Muscle layer of colon (tissue), 2 donors: ENCODE results near the gene ATG10.
"Not testable (repeated sequence)": the region's sequence is repeated elsewhere in the genome, so short reads cannot be mapped to it uniquely, and the experiment has no call there.

ENCODE experiments used
- H3K27ac ChIP-seq: one replicate; pipeline ENCODE4 v1.7.0; 2013; ENCODE audit warnings: low read depth, mild to moderate bottlenecking, low read length, moderate library complexity
- H3K27me3 ChIP-seq, 2 donors: one replicate each; pipeline ENCODE4 v1.7.0; 2013; ENCODE audit warnings: low read length in 2 of 2, mild to moderate bottlenecking in 2 of 2; ENCODE audit not compliant: insufficient read depth in 2 of 2, control insufficient read depth in 1 of 2
- H3K36me3 ChIP-seq: one replicate; pipeline ENCODE4 v1.7.0; 2013; ENCODE audit warnings: mild to moderate bottlenecking, low read length; ENCODE audit not compliant: insufficient read depth
- H3K4me1 ChIP-seq: one replicate; pipeline ENCODE4 v1.7.0; 2013; ENCODE audit warnings: mild to moderate bottlenecking, low read length; ENCODE audit not compliant: insufficient read depth
- H3K4me3 ChIP-seq, 2 donors: one replicate each; pipeline ENCODE4 v1.7.0; 2013; ENCODE audit warnings: low read length in 2 of 2, low read depth in 1 of 2, mild to moderate bottlenecking in 1 of 2, moderate library complexity in 1 of 2
- H3K9ac ChIP-seq: one replicate; pipeline ENCODE4 v1.7.0; 2013; ENCODE audit warnings: low read length
- H3K9me3 ChIP-seq: one replicate; pipeline ENCODE4 v1.7.0; 2013; ENCODE audit warnings: mild to moderate bottlenecking, low read length
- donor health status: abdominal sarcoma.
- donor health status: Adenocarcinoma of cecum.

ATG10 gene

DNA sequence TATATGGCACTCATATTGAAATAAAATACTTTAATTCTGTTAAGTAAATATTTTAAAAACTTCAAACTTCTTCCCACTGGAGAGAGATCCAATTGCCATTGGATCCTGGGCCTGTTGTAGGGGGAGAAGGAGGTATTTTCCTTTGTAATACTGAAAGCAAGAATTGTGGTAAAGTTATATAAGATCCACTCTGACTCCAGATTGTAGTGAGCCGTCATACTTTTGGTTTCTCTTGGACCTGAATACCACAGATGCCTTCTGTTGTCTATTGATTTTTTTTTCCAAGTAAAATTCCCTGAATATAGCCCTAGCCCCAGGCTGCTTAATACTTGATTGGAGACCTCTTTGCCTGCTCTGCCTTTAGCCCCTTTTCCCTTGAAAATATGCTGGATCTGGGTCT lies 86.9 kb downstream of the ATG10 start:
- no peak overlapping the region for H3K27ac ChIP-seq
- H3K27me3 ChIP-seq, result no peaks in the 10 kb centered on the region
- H3K4me3 ChIP-seq, result no peak overlapping the region
- H3K36me3 ChIP-seq, result no peaks in the 10 kb centered on the region
- no peak overlapping the region for H3K9ac ChIP-seq
- no peaks in the 10 kb centered on the region for H3K9me3 ChIP-seq
- no peaks in the 10 kb centered on the region for H3K4me1 ChIP-seq

DNA sequence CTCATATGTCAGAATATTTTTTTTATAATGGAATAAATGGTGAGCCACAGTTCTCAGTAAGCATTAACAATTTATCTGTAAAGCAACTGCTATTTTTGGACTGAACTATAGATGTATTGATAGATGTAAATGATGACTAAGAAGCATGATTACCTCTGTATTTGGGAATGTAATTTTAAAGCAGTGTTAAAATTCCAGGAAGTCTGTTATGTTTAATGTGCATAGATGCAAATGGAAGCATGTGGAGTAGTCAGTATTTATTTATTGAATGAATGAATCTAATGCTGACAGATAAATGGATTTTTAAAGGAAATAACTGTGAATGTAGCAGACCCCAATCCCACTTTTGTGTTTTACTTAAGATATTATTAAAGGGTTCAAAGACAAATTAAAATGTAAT lies 95.0 kb downstream of the ATG10 start:
- no peaks in the 10 kb centered on the region for H3K27me3 ChIP-seq
- H3K36me3 ChIP-seq, result no peaks in the 10 kb centered on the region
- H3K4me1 ChIP-seq, result no peaks in the 10 kb centered on the region

GRCh38 chr5:82068042-82068441 lies 96.2 kb downstream of the ATG10 start:
- H3K36me3 ChIP-seq, H3K4me1 ChIP-seq, H3K27me3 ChIP-seq, H3K9me3 ChIP-seq, H3K27ac ChIP-seq, H3K4me3 ChIP-seq, H3K9ac ChIP-seq: not testable (repeated sequence)

More for the DNA sequence above, 95.0 kb downstream of the ATG10 start:
- no peaks in the 10 kb centered on the region for H3K9me3 ChIP-seq
- no peak overlapping the region for H3K27ac ChIP-seq
- no peak overlapping the region for H3K4me3 ChIP-seq
- no peak overlapping the region for H3K9ac ChIP-seq

GRCh38 chr5:82068723-82069122 lies 96.9 kb downstream of the ATG10 start:
- Histone ChIP-seq H3K9me3 (no peaks in the 10 kb centered on the region), H3K36me3 (no peaks in the 10 kb centered on the region), H3K4me1 (no peaks in the 10 kb centered on the region), H3K4me3 (no peak overlapping the region), H3K27me3 (no peaks in the 10 kb centered on the region), H3K27ac (no peak overlapping the region), H3K9ac (no peak overlapping the region)

DNA sequence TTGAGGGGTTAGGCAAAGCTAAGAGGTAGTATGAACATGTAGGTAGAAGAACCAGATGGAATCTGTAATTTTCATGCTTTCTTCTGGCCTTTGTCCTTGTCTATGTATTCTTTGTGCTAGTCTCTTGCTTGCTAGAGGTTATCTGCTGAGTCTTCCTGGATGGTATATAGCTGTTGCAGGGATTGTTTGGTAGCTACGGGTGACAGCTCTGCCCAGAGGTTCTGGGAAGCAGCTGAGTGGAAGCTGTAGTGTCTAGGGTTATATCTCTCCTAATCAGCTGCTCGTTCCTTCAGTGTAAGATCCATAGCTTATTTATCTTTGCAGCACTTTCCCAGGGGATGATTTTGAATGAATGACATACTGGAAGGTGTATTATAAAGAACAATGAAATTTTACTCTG lies 100.3 kb downstream of the ATG10 start:
- Histone ChIP-seq H3K36me3 (no peaks in the 10 kb centered on the region), H3K4me3 (no peak overlapping the region), H3K9me3 (no peaks in the 10 kb centered on the region), H3K27me3 (no peaks in the 10 kb centered on the region), H3K4me1 (peaks cover 5% of the 10 kb centered on the region), H3K27ac (no peak overlapping the region), H3K9ac (no peak overlapping the region)

- H3K27ac ChIP-seq, result no peak overlapping the region
- H3K4me3 ChIP-seq, result no peak overlapping the region
- H3K9ac ChIP-seq, result no peak overlapping the region
- H3K4me1 ChIP-seq, result peaks cover 5% of the 10 kb centered on the region
- no peaks in the 10 kb centered on the region for H3K36me3 ChIP-seq
- no peaks in the 10 kb centered on the region for H3K27me3 ChIP-seq
- H3K9me3 ChIP-seq, result no peaks in the 10 kb centered on the region
Measured at GRCh38 chr5:82073179-82073578, 101.4 kb downstream of the ATG10 start.

GRCh38 chr5:82074950-82075349 lies 103.1 kb downstream of the ATG10 start:
- no peak overlapping the region for H3K9ac ChIP-seq
- H3K27ac ChIP-seq, result no peak overlapping the region

GRCh38 chr5:82077496-82077895 lies 105.7 kb downstream of the ATG10 start:
- Histone ChIP-seq H3K4me1 (peaks cover 5% of the 10 kb centered on the region), H3K36me3 (no peaks in the 10 kb centered on the region), H3K27ac (no peak overlapping the region), H3K27me3 (no peaks in the 10 kb centered on the region), H3K9ac (no peak overlapping the region), H3K4me3 (no peak overlapping the region), H3K9me3 (no peaks in the 10 kb centered on the region)

More at GRCh38 chr5:82074950-82075349, 103.1 kb downstream of the ATG10 start:
- no peaks in the 10 kb centered on the region for H3K36me3 ChIP-seq
- no peaks in the 10 kb centered on the region for H3K27me3 ChIP-seq
- H3K9me3 ChIP-seq, result no peaks in the 10 kb centered on the region
- H3K4me1 ChIP-seq, result peaks cover 5% of the 10 kb centered on the region
- H3K4me3 ChIP-seq, result no peak overlapping the region

DNA sequence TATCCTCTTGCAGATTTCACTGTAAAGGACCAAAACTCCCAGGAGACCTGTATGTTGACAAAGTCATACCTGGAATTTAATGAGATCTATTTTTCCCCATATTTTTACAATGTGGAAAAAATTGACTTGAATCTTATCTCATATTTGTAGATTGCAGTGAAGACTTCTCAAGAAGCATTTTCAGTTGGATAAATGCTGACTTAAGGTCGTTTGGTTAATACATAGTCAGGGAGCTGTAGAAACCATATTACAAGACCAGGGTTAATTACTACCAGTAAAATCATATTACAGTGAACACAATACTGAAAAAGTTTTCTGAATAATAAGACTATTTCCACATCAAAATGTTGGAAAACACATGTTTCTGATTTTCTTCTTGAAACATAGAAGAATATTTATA lies 119.8 kb downstream of the ATG10 start:
- H3K4me3 ChIP-seq, result no peak overlapping the region
- H3K9me3 ChIP-seq, result no peaks in the 10 kb centered on the region
- no peaks in the 10 kb centered on the region for H3K4me1 ChIP-seq
- no peaks in the 10 kb centered on the region for H3K27me3 ChIP-seq
- no peak overlapping the region for H3K9ac ChIP-seq
- no peaks in the 10 kb centered on the region for H3K36me3 ChIP-seq
- H3K27ac ChIP-seq, result no peak overlapping the region

GRCh38 chr5:82095536-82095935 lies 123.7 kb downstream of the ATG10 start:
- H3K36me3 ChIP-seq, result no peaks in the 10 kb centered on the region
- no peak overlapping the region for H3K9ac ChIP-seq
- H3K27me3 ChIP-seq, result no peaks in the 10 kb centered on the region
- no peaks in the 10 kb centered on the region for H3K4me1 ChIP-seq
- H3K27ac ChIP-seq, result no peak overlapping the region
- H3K9me3 ChIP-seq, result no peaks in the 10 kb centered on the region
- no peak overlapping the region for H3K4me3 ChIP-seq

DNA sequence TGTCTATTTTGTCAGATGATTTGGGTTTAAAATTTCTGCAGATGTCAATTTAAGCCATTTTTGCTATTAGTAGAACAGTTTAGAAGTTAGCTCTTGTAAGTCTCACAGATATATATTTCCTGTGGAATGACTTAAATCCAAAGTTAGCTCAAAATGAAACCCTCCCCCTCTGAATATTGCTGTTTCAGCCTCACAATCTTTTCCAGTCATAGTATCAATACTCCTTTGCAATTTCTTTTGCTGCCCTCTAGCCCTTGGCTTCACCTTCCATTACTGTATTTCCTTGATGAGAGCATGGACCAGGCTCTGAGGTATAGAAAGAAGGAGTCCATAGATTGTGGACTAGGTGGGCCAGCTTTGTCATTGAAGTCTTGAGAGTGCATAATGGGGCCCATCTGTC lies 124.4 kb downstream of the ATG10 start:
- H3K4me1 ChIP-seq, result no peaks in the 10 kb centered on the region
- no peak overlapping the region for H3K4me3 ChIP-seq
- no peaks in the 10 kb centered on the region for H3K36me3 ChIP-seq
- H3K9ac ChIP-seq, result no peak overlapping the region
- H3K27ac ChIP-seq, result no peak overlapping the region
- H3K9me3 ChIP-seq, result no peaks in the 10 kb centered on the region
- H3K27me3 ChIP-seq, result no peaks in the 10 kb centered on the region

DNA sequence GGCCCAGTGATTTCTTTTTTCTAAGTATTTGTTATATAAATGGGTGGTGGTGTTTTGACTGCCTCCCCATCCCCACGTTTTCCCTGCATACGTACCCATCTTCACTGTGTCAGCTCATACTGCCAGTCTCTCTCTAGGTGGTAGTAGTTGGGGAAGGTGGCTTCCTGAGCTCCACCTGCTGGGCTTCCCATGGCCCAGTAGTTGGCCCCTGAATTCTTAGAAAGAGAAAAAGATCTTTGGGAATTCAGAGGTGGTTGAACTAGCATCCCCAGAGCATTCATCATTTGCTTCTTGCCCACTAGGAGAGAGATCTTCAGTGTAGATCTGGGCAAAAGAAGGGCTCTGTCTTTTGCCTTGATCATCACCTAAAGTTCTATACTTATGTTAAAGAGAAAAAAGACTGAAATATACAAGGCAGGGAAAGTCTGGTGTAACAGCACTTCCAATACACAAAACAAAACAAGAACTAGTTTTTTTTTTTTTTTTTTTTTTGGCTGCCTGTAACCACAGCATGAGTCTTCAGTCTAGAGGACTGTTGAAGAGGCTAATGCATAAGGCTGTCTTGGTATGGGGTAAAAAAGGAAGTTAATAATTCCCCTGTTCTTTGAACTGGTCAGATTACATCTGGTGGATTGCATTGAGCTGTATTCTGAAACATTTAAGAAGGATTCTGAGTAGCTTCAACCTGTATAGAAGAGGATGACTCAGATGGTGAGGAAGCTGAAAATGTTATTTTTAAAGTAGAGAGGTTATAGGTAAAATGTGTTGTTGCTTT lies 128.7 kb downstream of the ATG10 start:
- Histone ChIP-seq H3K36me3 (no peaks in the 10 kb centered on the region), H3K4me3 (no peak overlapping the region), H3K9ac (no peak overlapping the region), H3K4me1 (no peaks in the 10 kb centered on the region), H3K9me3 (no peaks in the 10 kb centered on the region), H3K27me3 (no peaks in the 10 kb centered on the region), H3K27ac (no peak overlapping the region)
